ENCODE results near the gene SLC24A3.

Gene SLC24A3

GRCh38 chr20:19275630-19276071 lies 63.2 kb downstream of the SLC24A3 start:
- TF ChIP-seq CTCF (IDR thresholded peaks at IDR 0.05; ENCODE audit: borderline replicate concordance, insufficient read depth, low read depth, low read length) = no peak
- H3K4me3 ChIP-seq (ENCODE audit: low read depth, low read length) = no peak overlapping the region

GRCh38 chr20:19277381-19277780 lies 64.9 kb downstream of the SLC24A3 start:
- no peak for TF ChIP-seq CTCF (IDR thresholded peaks at IDR 0.05; ENCODE audit: borderline replicate concordance, insufficient read depth, low read depth, low read length)
- no peak overlapping the region for H3K4me3 ChIP-seq (ENCODE audit: low read depth, low read length)

- no peak for TF ChIP-seq CTCF (IDR thresholded peaks at IDR 0.05; ENCODE audit: borderline replicate concordance, insufficient read depth, low read depth, low read length)
Measured at GRCh38 chr20:19283490-19284025, 71.1 kb downstream of the SLC24A3 start.

GRCh38 chr20:19284400-19285178 lies 72.1 kb downstream of the SLC24A3 start:
- no peak for TF ChIP-seq CTCF (IDR thresholded peaks at IDR 0.05; ENCODE audit: borderline replicate concordance, insufficient read depth, low read depth, low read length)
- no peak overlapping the region for H3K4me3 ChIP-seq (ENCODE audit: low read depth, low read length)

More at GRCh38 chr20:19283490-19284025, 71.1 kb downstream of the SLC24A3 start:
- H3K4me3 ChIP-seq (ENCODE audit: low read depth, low read length) = no peak overlapping the region

GRCh38 chr20:19285436-19285835 lies 73.0 kb downstream of the SLC24A3 start:
- TF ChIP-seq CTCF (IDR thresholded peaks at IDR 0.05; ENCODE audit: borderline replicate concordance, insufficient read depth, low read depth, low read length) = no peak
- no peak overlapping the region for H3K4me3 ChIP-seq (ENCODE audit: low read depth, low read length)

- TF ChIP-seq CTCF (IDR thresholded peaks at IDR 0.05; ENCODE audit: borderline replicate concordance, insufficient read depth, low read depth, low read length) = no peak
- no peak overlapping the region for H3K4me3 ChIP-seq (ENCODE audit: low read depth, low read length)
Measured at GRCh38 chr20:19288061-19288460, 75.6 kb downstream of the SLC24A3 start.

GRCh38 chr20:19288636-19289035 lies 76.2 kb downstream of the SLC24A3 start:
- no peak for TF ChIP-seq CTCF (IDR thresholded peaks at IDR 0.05; ENCODE audit: borderline replicate concordance, insufficient read depth, low read depth, low read length)
- H3K4me3 ChIP-seq (ENCODE audit: low read depth, low read length) = no peak overlapping the region
